ENCODE measurements around the gene GAS7. TPM values are rescaled to one million over a fixed set of nuclear protein-coding genes. Genes with fewer than 3 reads are reported as not detected.

Gene GAS7
- total and polyA plus RNA-seq, 10 of the 15 experiments (the other 5 are each of a cell fraction or from before 2014, with no cell fraction given), result 2.3 to 53.4 (median 24.0) TPM

GRCh38 chr17:10106067-10106466 lies 92.3 kb downstream of the GAS7 start:
- BruUV-seq (replicated peaks), result no TSS peak

More at GRCh38 chr17:10106067-10106466, 92.3 kb downstream of the GAS7 start:
- H3K9ac ChIP-seq (ENCODE audit: control insufficient read depth, insufficient read depth, low read length), result no peak overlapping the region
- no peaks in the 10 kb centered on the region for H3K4me1 ChIP-seq (ENCODE audit: control insufficient read depth, insufficient read depth, low read length)
- no peak overlapping the region for H3K27ac ChIP-seq (ENCODE audit: control insufficient read depth, insufficient read depth)
- in situ Hi-C loops (cut with MboI), result no loop called here
- TF ChIP-seq IRF5 (IDR thresholded peaks at IDR 0.05; ENCODE audit: borderline replicate concordance) (no peak), MXI1 (IDR thresholded peaks at IDR 0.05; ENCODE audit: low read depth, low read length) (no peak), HCFC1 (IDR thresholded peaks at IDR 0.05; ENCODE audit: low read length) (no peak), ZBTB4 (CRISPR knock-in tag; IDR thresholded peaks at IDR 0.05) (no peak), ATF3 (IDR thresholded peaks at IDR 0.05; ENCODE audit: borderline replicate concordance, extremely low read depth, low read depth, low read length) (no peak), LARP7 (IDR thresholded peaks at IDR 0.05) (no peak)
- ATAC-seq (no peak), FAIRE-seq (no peak), DNase-seq (ENCODE audit: low read depth, low spot score) (no peak)
- H3K79me2 ChIP-seq (ENCODE audit: control insufficient read depth, insufficient read depth, low read length), result no peaks in the 10 kb centered on the region
- ChIA-PET SMC1A (ENCODE audit: uncharacterized antibody, unreplicated experiment) (no interaction called here), POLR2A (interaction anchor here (0.6 kb wide), 1 partner anchor 64 kb away, joined by 3 read pairs; no protein-coding TSS in a partner anchor), RAD21 (ENCODE audit: unreplicated experiment) (no interaction called here), CTCF (no interaction called here)
- no peaks in the 10 kb centered on the region; the same call in 2 of the 3 replicates for H3K9me3 ChIP-seq (replicated peaks; ENCODE audit: control insufficient read depth, insufficient read depth, low read length)
- no peaks in the 10 kb centered on the region for H4K20me1 ChIP-seq (ENCODE audit: control insufficient read depth, insufficient read depth)
- intact Hi-C loops (cut with micrococcal nuclease; ENCODE audit: unreplicated experiment), result no loop called here
- H3K4me3 ChIP-seq, result no peak overlapping the region
- no peak overlapping the region for H2AFZ ChIP-seq (ENCODE audit: control insufficient read depth, low read depth, low read length)
- WGBS (ENCODE audit: insufficient coverage, insufficient replicate concordance, low lambda C conversion rate, missing lambda C conversion rate), result 81% methylated on average over 9 of the region's 9 CpGs
- no peaks in the 10 kb centered on the region for H3K36me3 ChIP-seq (ENCODE audit: control insufficient read depth in 2 of 2, insufficient read depth in 2 of 2, low read length in 1 of 2)
- H3K27me3 ChIP-seq (replicated peaks in 1 of 2; ENCODE audit: control insufficient read depth in 2 of 2, insufficient read depth in 2 of 2, low read length in 1 of 2), result no peaks in the 10 kb centered on the region; a peak in 2 of 4 replicates
- no peak overlapping the region for H3K4me2 ChIP-seq (ENCODE audit: control insufficient read depth, insufficient read depth)
